SK-N-MC (cell line): ENCODE measurements around the gene BTNL2.

Experiments used
- EZH2 ChIP-seq: fragments of 200-600 bp; sonication (generic); IDR thresholded peaks from one replicate; pipeline ENCODE4 v1.6.1; 2017; ENCODE audit warnings: antibody characterized with exemption
- FOXP2 ChIP-seq: optimal IDR thresholded peaks from 2 replicates; pipeline ENCODE3; 2011; ENCODE audit warnings: mild to moderate bottlenecking, moderate library complexity; ENCODE audit not compliant: insufficient read depth; ENCODE audit errors: extremely low read length, control extremely low read depth
- POLR2AphosphoS5 ChIP-seq: IDR thresholded peaks from 2 replicates; pipeline ENCODE4 v1.6.1; 2012; ENCODE audit warnings: mild to moderate bottlenecking, low read depth, low read length, borderline replicate concordance

DNA sequence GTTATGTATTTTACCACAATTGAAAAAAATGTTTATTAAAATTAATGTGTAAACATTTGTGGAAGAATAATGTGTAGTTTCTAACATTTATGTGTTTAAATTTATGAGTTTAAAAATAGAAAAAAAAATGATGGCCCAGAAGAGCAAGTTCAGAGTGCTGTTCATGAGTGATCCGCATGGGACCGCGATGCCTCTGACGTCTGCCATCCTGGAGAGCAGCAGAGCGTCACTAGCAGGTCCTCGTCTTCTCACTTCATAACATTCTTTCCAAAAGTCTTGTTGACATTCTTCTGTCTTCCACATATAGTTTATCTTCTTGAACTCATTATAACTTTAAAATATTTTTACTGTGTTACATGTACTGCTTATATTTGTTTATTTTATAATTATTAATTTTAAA lies 15.5 kb downstream of the BTNL2 start:
- no peak for TF ChIP-seq EZH2
- no peak for TF ChIP-seq POLR2AphosphoS5
- no peak for TF ChIP-seq FOXP2
